HepG2 (cell line): ENCODE results near the gene CBR4. TPM values are rescaled to one million over a fixed set of nuclear protein-coding genes. Genes with fewer than 3 reads are reported as not detected.

ENCODE experiments used
- BRD4 ChIP-seq: sonication (generic); formaldehyde crosslinking; IDR thresholded peaks from 2 replicates; pipeline ENCODE4 v1.4.0; 2020; ENCODE audit warnings: missing genetic modification reagents
- CBFB ChIP-seq: sonication (generic); formaldehyde crosslinking; IDR thresholded peaks from 2 replicates; pipeline ENCODE4 v1.4.0; 2020; ENCODE audit warnings: missing genetic modification reagents
- GMEB2 ChIP-seq: IDR thresholded peaks from 2 replicates; pipeline ENCODE4 v1.6.1; 2016; ENCODE audit warnings: missing biosample characterization, missing genetic modification reagents, low read depth
- HNF1B ChIP-seq: sonication (generic); formaldehyde crosslinking; IDR thresholded peaks from 2 replicates; pipeline ENCODE4 v1.5.1; 2020; ENCODE audit warnings: mild to moderate bottlenecking, moderate library complexity, missing genetic modification reagents
- IKZF1 ChIP-seq: fragments of 450-650 bp; IDR thresholded peaks from 2 replicates; pipeline ENCODE4 v1.7.1; 2016
- IRF9 ChIP-seq: sonication (generic); formaldehyde crosslinking; IDR thresholded peaks from 2 replicates; pipeline ENCODE4 v1.8.0; 2022; ENCODE audit warnings: missing genetic modification reagents, mild to moderate bottlenecking, borderline replicate concordance
- NCOA5 ChIP-seq: sonication (generic); formaldehyde crosslinking; IDR thresholded peaks from 2 replicates; pipeline ENCODE4 v1.4.0; 2020; ENCODE audit warnings: missing genetic modification reagents
- NR2F6 ChIP-seq, 2 experiments: IDR thresholded peaks; 2 replicates each; pipeline ENCODE4 v1.6.1; 2016; ENCODE audit warnings: antibody characterized with exemption in 1 of 2, mild to moderate bottlenecking in 1 of 2
- PHF8 ChIP-seq: sonication (generic); formaldehyde crosslinking; IDR thresholded peaks from 2 replicates; pipeline ENCODE4 v1.5.0; 2020; ENCODE audit warnings: missing genetic modification reagents
- TBL1XR1 ChIP-seq: fragments of 150-350 bp; IDR thresholded peaks from 2 replicates; pipeline ENCODE4 v1.6.1; 2014; ENCODE audit warnings: borderline replicate concordance, low read length; ENCODE audit not compliant: partially characterized antibody
- TGIF2 ChIP-seq: IDR thresholded peaks from 2 replicates; pipeline ENCODE4 v1.6.1; 2016; ENCODE audit warnings: control low read depth, missing compliant biosample characterization
- TSC22D2 ChIP-seq: sonication (generic); formaldehyde crosslinking; IDR thresholded peaks from 2 replicates; pipeline ENCODE4 v1.5.1; 2020; ENCODE audit warnings: missing genetic modification reagents, mild to moderate bottlenecking, borderline replicate concordance
- YEATS2 ChIP-seq: sonication (generic); formaldehyde crosslinking; IDR thresholded peaks from 2 replicates; pipeline ENCODE4 v1.4.0; 2020; ENCODE audit warnings: missing genetic modification reagents, borderline replicate concordance
- ZHX2 ChIP-seq, 2 experiments: sonication (generic) in 1 of 2; formaldehyde crosslinking in 1 of 2; IDR thresholded peaks; 2 replicates each; pipeline versions ENCODE4 v1.6.1 to v1.9.0; 2014 to 2022; ENCODE audit warnings: antibody characterized with exemption in 1 of 2, borderline replicate concordance in 1 of 2, inconsistent platforms in 1 of 2, low read depth in 1 of 2, missing genetic modification reagents in 1 of 2
- ZNF207 ChIP-seq: fragments of 450-650 bp; IDR thresholded peaks from 2 replicates; pipeline ENCODE4 v1.6.1; 2016; ENCODE audit warnings: antibody characterized with exemption, borderline replicate concordance
- ZNF224 ChIP-seq: sonication (generic); formaldehyde crosslinking; IDR thresholded peaks from 2 replicates; pipeline ENCODE4 v1.5.0; 2020; ENCODE audit warnings: mild to moderate bottlenecking, missing genetic modification reagents
- ZNF232 ChIP-seq: sonication (generic); formaldehyde crosslinking; IDR thresholded peaks from 2 replicates; pipeline ENCODE4 v1.4.0; 2020; ENCODE audit warnings: missing genetic modification reagents, borderline replicate concordance
- ZNF660 ChIP-seq: sonication (generic); formaldehyde crosslinking; IDR thresholded peaks from 2 replicates; pipeline ENCODE4 v1.5.1; 2020; ENCODE audit warnings: mild to moderate bottlenecking, low read depth, missing genetic modification reagents, borderline replicate concordance
- polyA plus RNA-seq, 8 experiments: library from polyadenylated mRNA; depleted of rRNA in 3 of 8; stranded (reverse) in 7 of 8; unstranded in 1 of 8; fragments of >200 nt; fragmentation: Illumina TruSeq in 4 of 8; extraction: Trizol in 4 of 8; gene quantifications; 2 replicates each; pipeline versions ENCODE4 v1.2.1 to v1.2.3, GENCODE V29; 2011 to 2016; ENCODE audit warnings: low read depth in 4 of 8, missing spikeins in 1 of 8, mixed read lengths in 1 of 8; ENCODE audit not compliant: insufficient read depth in 1 of 8
- total RNA-seq, 5 experiments: library from RNA; depleted of rRNA; stranded (reverse); fragments of >200 nt; fragmentation: Illumina TruSeq; extraction: Trizol; gene quantifications; 2 replicates each; pipeline ENCODE4 v1.2.3, GENCODE V29; 2016; ENCODE audit warnings: low read depth in 1 of 5

CBR4 gene
- total and polyA plus RNA-seq, 2 of the 13 experiments (the other 11 are each of a cell fraction or from before 2014, with no cell fraction given), result 7.3 to 20.7 TPM

GRCh38 chr4:169010125-169011023 lies at the start of gene CBR4 (continued):
- peak; percentile 53 for TF ChIP-seq PHF8
- TF ChIP-seq HNF1B (CRISPR knock-in tag), result peak; percentile 69
- 0 out of 2 replicates have a peak, but pooled peaks have one; percentile 78 for TF ChIP-seq IRF9
- TF ChIP-seq IKZF1, result no peak
- no peak for TF ChIP-seq ZNF232
- peak; percentile 66 for TF ChIP-seq ZHX2 (IDR thresholded peaks at IDR 0.05; ENCODE audit: low read depth)
- TF ChIP-seq ZHX2 (CRISPR knock-in tag; IDR thresholded peaks at IDR 0.05; ENCODE audit: borderline replicate concordance), result no peak
- no peak for TF ChIP-seq ZNF207
- TF ChIP-seq YEATS2, result peak; percentile 81; the same call in 1 of the 2 replicates
- no peak for TF ChIP-seq CBFB (CRISPR knock-in tag)
- TF ChIP-seq TGIF2 (CRISPR knock-in tag), result no peak
- no peak for TF ChIP-seq BRD4 (CRISPR knock-in tag)
- 0 out of 2 replicates have a peak, but pooled peaks have one; percentile 4 for TF ChIP-seq ZNF224 (CRISPR knock-in tag)
- TF ChIP-seq ZNF660 (CRISPR knock-in tag), result no peak
- TF ChIP-seq TBL1XR1, result peak; percentile 45
- TF ChIP-seq TSC22D2, result no peak
- TF ChIP-seq NCOA5 (CRISPR knock-in tag), result no peak
- TF ChIP-seq GMEB2 (CRISPR knock-in tag), result peak; percentile 97
- TF ChIP-seq NR2F6 (IDR thresholded peaks at IDR 0.05), result 0 out of 2 replicates have a peak, but pooled peaks have one; percentile 25
- TF ChIP-seq NR2F6 (CRISPR knock-in tag; IDR thresholded peaks at IDR 0.05), result 0 out of 2 replicates have a peak, but pooled peaks have one; percentile 12
